Activated CD8-positive, alpha-beta memory T cell treated with anti-CD3 and anti-CD28 coated beads, Interleukin-2, amount 50 U/mL, for 1 hour (primary cell): ENCODE results near the gene ZNF768.
"Not testable (repeated sequence)": the region's sequence is repeated elsewhere in the genome, so short reads cannot be mapped to it uniquely, and the experiment has no call there.

Source experiments
- DNase-seq: peaks from one replicate; pipeline ENCODE4 v3.0.0-alpha.2; 2020; ENCODE audit errors: extremely low read depth

Gene ZNF768

GRCh38 chr16:30510376-30510938 is 15.9 kb downstream of the ZNF768 start:
- DNase-seq = no peak

- no peak for DNase-seq
These were observed 17.1 kb downstream of the ZNF768 start for GRCh38 chr16:30509081-30509765.

- DNase-seq = no peak
These were observed 22.7 kb downstream of the ZNF768 start for GRCh38 chr16:30503403-30504296.

- no peak for DNase-seq
These were observed 27.1 kb downstream of the ZNF768 start for GRCh38 chr16:30499284-30499683.

- no peak for DNase-seq
These were observed 31.7 kb downstream of the ZNF768 start for GRCh38 chr16:30494709-30495108.

- no peak for DNase-seq
These were observed 32.4 kb downstream of the ZNF768 start for GRCh38 chr16:30493941-30494488.

- no peak for DNase-seq
These were observed 34.5 kb downstream of the ZNF768 start for GRCh38 chr16:30491744-30492308.

GRCh38 chr16:30491229-30491628 is 35.1 kb downstream of the ZNF768 start:
- DNase-seq = no peak

- no peak for DNase-seq
These were observed 36.2 kb downstream of the ZNF768 start for GRCh38 chr16:30490210-30490609.

- DNase-seq = no peak
These were observed 37.4 kb downstream of the ZNF768 start for GRCh38 chr16:30488764-30489605.

- no peak for DNase-seq
These were observed 40.4 kb downstream of the ZNF768 start for GRCh38 chr16:30485818-30486436.

GRCh38 chr16:30484887-30485286 is 41.5 kb downstream of the ZNF768 start:
- no peak for DNase-seq

- DNase-seq = no peak
These were observed 44.0 kb downstream of the ZNF768 start for GRCh38 chr16:30482366-30482765.

GRCh38 chr16:30481381-30481780 is 45.0 kb downstream of the ZNF768 start:
- DNase-seq = no peak

- DNase-seq = no peak
These were observed 47.4 kb downstream of the ZNF768 start for GRCh38 chr16:30478766-30479478.

GRCh38 chr16:30477773-30478172 is 48.6 kb downstream of the ZNF768 start:
- DNase-seq = not testable (repeated sequence)

GRCh38 chr16:30476991-30477390 is 49.4 kb downstream of the ZNF768 start:
- no peak for DNase-seq

GRCh38 chr16:30474684-30475083 is 51.7 kb downstream of the ZNF768 start:
- DNase-seq = no peak

- DNase-seq = no peak
These were observed 52.3 kb downstream of the ZNF768 start for GRCh38 chr16:30474074-30474452.
